ENCODE data around the gene NEURL1.

Gene NEURL1

DNA sequence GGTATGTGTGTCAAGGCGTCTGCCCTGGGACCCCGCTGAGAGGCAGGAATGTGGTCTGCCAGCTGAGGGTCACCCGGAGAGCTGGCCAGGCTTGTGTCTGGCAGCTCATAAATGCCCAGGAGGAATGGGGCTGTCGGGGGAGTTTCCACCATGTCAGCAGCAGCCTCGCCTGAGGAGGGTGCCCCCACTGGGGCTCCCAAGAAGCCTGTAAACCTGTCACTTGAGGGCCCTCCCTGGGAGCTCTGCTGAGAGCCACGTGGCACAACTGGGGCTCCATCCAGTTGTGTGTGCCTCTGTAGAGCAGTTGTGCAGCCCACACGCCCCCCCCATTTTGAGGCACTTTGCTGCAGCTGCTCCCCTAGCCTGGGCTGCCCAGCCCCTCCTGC is 70.6 kb downstream of the NEURL1 start:
- DNase-seq (ENCODE audit: low read depth in 2 of 2), result no peak

DNA sequence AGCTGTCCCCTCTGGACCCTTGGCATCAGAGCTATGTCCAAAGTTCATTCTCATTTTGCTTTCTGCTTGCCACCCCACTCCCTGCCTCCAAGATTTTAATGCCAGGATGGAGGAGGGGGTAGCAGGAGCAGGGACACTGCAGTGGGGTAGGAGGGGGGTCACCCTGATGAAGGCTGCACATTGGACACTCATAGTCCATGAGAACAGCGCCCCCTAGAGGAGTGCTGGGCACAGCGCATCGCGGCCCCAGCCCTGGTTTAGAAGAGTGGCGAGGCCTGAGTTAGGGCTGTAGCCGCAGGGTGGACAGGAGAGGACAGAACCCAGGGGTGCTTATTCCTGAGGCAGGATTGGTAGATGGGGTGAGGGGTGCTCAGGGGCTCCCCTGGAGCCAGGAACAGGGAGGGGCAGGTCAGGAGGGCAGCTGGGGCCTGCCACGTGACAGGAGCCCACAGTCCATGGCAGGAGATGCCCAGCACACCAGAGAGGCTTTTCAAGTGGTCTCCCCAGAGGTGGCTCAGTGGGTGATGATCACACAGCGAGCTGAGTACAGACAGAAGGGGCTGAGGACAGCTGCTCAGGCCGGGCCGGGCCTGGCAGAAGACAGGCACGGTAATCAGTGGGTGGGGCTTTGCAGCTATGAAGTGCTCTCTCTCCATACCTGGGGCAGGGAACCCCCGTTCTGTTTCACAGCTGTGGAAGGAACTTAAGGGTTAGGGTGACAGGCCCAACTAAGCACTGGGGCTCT is 71.4 kb downstream of the NEURL1 start:
- peak in 1 of 2 donors; percentile 50 for DNase-seq (ENCODE audit: low read depth in 2 of 2)

DNA sequence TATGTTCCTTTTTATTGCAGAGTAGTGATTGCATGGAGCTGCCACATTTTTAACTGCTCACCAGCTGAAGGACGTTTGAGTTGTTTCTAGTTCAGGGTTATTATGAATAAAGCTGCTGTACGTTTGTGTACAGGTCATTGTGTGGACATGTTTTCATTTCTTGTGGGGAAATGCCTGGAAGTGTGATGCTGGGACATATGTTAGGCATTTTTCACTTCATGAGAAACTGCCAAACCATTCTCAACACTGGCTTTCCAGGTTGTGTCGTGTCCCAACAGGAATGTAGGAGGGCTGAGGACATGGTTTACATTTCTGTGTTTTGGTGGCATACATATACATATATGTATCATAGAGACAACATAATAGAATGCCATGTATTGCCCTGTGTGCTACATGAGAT is 73.0 kb downstream of the NEURL1 start:
- no peak for DNase-seq (ENCODE audit: low read depth in 2 of 2)

DNA sequence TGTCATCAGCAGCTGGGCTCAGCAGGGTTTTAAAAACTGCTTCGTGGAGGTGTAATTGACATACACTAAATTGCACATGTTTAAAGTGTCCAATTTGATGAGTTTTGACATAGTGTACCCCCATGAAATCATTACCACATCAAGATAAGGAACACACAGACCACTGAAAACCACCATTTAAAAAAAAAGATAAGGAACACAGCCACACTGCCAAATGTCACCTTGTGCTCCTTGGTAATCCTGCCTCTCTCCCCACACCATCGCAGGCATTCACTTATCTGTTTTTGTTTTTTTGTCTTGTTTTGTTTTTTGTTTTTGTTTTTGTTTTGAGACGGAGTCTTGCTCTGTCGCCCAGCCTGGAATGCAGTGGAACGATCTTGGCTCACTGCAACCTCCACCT is 75.0 kb downstream of the NEURL1 start:
- no peak for DNase-seq (ENCODE audit: low read depth in 2 of 2)

DNA sequence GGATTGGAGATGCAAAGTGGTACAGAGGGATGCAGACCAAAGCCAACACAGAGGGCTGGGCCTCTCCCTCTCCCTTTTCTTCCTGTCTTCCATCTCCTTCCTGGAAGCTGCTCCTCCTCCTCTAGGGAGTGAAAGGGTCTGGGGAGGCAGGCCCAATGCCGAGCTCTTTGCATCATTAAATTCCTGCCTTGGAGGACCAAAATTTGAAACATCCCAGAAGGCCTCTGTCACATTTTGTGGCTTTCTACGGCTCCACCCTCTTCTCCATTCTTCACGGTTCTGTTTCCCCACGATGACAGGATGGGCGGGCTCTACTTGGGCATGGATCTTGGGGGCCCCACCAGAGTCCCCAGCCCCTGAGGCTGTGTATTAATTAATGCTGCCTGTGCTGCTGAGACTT is 76.4 kb downstream of the NEURL1 start:
- DNase-seq (ENCODE audit: low read depth in 2 of 2), result no peak

DNA sequence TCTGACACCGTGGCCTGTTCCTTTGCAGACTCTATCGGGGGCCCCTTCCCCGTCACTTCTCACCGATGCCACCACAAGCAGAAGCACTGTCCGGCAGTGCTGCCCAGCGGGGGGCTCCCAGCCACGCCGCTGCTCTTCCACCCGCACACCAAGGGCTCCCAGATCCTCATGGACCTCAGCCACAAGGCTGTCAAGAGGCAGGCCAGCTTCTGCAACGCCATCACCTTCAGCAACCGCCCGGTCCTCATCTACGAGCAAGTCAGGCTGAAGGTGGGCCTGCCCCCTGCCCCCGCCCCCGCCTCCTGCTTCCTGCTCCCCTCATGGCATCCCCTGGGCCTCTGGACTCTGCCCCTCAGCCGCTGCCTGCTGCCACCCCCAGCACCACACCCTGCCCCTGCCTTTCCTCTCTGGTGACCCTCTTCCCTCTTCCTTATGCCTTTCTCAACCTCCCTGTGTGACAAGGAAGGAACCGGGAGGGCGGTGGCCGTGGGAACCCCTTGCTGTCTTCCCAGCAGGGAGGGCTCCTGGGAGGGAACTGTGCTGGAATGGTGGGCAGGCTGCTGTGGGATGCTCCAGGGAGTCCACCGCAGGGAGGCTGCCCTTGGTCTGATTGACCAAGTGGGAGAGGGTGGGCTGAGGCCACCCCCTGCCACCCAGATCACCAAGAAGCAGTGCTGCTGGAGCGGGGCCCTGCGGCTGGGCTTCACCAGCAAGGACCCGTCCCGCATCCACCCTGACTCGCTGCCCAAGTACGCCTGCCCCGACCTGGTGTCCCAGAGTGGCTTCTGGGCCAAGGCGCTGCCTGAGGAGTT is 77.5 kb downstream of the NEURL1 start:
- DNase-seq (ENCODE audit: low read depth in 2 of 2), result no peak

DNA sequence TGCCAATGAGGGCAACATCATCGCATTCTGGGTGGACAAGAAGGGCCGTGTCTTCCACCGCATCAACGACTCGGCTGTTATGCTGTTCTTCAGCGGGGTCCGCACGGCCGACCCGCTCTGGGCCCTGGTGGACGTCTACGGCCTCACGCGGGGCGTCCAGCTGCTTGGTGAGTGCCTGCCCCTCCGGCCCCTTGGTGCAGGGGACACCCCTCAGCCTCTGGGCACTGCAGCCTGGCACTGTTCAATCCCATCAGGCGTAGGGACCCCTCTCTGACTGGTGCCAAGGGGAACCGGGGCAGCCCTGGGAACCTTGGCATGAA is 78.1 kb downstream of the NEURL1 start:
- no peak for DNase-seq (ENCODE audit: low read depth in 2 of 2)

DNA sequence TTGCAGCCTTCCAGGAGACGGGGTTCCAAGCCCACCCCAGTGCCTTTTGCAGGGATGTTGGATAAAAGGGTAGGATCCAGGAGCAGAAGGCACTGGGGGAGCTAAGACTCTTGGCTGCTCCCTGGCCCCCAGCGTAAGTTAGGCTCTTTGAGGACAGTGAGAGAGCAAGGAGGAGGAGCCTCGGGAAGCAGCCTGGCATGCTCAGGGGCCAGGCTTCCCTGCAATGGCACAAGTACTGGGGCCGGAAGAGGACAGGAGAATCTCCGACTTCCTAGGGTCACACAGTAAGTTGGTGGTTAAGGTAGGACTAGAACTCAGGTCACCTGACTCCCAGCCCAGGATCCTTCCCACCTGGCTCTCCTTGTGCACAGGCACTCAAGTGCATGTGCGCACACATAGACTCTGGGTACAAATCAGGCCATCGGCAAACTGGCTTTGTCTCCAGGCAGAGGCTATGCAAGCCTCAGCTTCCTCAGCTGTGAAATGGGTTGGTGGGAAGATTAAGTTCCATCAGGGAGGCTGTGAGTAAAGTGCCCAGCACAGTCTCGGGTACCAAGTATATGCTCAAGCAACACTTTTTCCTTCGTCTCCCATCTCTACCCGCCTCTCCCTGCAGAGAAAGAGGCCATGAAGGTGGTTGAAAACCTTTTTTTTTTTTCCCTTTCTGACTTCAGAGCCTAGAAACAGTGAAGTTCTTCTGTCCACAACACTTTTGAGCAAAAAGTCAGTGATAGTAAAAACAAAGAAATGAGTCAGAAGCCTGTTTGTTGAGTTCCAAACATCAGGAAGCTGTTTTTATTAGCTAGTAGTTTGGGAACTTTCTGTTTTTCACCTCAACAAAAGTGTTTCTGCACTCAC is 79.1 kb downstream of the NEURL1 start:
- no peak for DNase-seq (ENCODE audit: low read depth in 2 of 2)

DNA sequence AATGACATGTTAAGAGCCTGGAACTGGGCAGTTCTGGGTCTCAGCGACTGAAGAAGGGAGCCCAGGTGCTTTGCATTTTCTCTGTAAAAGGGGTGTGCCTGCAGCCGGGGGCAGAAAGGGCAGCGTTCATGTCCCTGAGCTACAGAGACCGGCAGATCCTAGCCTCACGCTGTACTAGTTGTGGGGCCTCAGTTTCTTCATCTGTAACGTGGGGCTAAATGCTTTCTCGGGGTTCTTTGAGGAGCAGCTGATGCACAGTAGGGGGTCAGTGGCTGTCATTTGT is 79.6 kb downstream of the NEURL1 start:
- no peak for DNase-seq (ENCODE audit: low read depth in 2 of 2)

DNA sequence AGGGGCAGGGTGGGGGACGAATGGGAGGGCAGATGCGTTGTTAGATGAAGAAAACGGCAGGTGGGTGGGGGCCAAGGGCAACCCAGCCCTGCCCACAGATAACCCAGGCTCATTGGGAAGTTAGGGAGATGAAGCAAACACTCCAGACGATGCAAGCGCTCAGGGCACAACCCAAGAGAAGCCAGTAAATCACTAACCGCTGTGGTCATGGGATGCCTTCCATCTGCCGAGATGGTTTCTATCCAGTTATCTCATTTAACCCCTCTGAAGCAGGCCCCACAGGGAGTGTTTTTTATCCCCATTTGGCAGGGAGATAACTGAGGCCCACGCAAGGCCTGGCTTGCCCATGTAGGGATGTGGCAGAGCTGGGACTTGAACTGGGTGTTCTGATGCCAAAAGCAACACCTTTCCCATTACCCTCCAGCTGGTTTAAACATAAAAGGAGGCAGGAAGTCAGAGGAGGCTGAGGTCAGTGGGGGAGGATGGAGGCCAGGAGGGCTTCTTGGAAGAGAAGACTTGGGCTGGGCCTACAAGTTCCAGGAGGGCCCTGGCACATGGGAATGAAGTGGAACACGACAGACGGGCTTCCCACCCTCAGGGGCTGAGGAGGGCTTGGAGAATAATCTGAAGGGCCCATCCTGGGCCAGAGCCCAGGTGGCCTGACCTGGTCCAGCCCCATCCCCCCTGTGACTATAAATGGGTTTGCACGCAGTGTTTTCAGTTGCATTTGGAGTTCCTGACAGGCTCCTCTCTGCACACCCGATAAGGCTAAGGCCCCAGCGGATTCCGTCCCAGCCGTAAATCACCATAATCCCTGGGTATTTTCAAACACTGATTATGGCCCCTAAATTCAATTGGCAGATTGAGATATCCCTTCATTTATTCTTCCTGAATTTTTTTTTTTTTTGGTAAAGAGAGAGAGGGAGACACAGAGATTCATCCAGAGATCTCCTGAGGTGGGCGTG is 80.9 kb downstream of the NEURL1 start:
- DNase-seq (ENCODE audit: low read depth in 2 of 2), result no peak

DNA sequence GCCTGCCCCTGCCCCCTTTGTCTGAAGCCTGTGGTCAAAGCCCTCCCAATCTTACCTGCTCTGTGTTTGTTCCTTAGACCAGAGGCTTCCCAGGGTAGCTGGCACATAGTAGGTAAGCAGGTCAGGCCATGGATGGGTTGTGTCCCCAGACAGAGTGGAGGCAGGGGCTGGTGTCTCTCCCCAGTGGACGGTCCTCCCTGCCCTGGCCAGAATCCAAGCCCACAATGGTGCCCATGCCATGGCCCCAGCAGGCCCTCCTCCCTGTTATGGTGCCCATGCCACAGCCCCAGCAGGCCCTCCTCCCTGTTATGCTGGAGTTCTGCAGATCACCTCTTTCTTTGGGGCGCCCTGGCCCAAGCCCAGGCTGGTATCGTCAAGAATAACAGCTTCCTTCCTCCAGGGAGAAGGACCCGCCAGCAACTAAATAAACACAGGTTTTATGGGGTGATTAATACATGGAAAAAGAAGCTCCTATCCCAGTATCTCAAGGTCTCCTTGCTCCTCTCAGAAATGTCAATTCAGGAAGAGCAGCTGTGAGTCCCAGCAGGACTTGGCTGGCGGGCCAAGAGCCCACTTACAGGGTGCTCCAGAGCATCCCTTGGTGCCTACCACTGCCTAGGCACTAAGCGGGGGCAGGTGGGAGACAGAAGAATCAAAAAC is 82.0 kb downstream of the NEURL1 start:
- DNase-seq (ENCODE audit: low read depth in 2 of 2), result no peak

DNA sequence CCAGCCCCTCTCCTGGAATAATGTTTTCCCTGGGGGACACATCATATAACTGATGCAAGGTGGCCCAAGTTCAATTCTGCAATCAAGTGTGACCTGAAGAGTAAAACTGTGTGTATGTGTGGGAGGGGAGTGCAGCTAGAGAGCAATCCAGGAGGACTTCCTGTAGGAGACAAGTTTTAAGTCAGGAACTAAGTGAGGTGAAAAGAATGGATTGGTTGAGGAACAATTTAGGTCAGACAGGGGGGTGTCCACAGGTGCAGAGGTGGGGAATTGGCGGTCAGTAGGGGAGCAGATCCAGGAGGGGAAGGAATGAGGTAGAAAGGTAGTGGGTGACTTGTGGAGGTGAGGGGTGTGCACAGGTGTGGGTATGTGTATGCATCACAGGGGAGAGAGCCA is 82.6 kb downstream of the NEURL1 start:
- no peak for DNase-seq (ENCODE audit: low read depth in 2 of 2)

DNA sequence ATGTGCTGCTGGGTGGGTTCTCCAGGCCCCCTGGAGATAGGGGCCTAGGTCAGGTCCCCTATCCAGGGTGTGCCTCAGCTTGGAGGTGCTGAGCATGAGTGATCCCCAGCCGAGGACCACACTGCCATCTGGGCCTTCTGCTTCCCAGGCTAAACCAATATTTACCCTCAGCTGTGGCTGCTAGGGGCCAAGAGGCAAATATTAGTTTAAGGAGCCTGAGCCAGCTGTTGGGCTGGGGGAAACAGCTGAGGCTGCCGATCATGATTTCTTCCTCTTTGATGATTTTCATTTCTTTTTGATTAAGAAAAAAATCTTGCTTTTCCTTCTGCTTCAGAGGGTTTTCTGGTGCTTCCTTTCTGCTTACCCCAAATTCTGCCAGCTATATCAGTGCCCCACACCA is 83.4 kb downstream of the NEURL1 start:
- DNase-seq (ENCODE audit: low read depth in 2 of 2), result no peak

DNA sequence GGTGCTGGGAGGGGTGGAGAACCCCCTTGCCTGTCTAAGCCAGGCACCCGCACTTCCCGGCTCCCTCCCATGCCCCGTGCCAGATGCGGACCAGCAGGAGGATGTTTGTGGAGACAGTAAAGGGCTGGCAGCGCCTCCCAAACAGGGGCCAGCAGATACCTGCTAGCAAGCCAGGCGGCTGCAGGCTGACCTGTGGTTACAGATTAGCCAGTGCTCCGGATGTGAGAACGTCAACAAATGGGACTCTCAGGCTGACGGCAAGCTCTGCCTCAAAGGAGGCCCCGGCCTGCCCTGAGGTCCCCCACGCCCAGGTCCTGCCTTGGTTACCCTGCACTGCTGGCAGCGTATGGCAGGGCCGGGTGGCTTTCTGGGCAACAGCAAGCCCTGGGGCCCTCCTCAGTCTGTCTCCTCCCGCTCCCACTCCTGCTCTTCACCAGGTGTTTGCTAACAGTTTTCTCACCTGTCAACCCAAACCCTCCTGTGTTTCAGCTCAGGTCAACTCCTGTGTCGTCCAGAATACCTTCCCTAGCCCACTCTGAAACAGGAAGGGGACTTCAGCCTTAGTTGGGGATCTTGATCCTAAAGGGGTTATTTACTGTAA is 85.4 kb downstream of the NEURL1 start:
- DNase-seq (ENCODE audit: low read depth in 2 of 2), result no peak

DNA sequence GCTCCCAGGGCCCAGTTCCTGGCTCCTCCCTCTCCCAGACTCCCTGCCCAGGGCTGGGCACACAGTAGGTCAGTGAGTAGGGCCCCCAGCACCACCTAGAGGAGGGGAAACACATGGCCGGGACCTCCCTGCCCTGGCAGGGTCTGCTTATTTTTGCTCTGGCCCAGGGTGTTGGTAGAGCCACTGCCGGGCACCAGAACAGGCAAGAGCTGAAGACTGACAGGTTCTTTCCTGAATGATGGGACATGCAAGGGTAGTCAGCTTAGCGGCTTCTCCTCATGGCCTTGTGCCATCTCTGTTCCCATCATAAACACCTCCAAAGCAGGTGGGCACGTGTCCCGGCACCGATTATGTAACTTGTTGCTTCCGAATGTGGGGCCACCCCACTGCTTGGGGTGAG is 86.5 kb downstream of the NEURL1 start:
- DNase-seq (ENCODE audit: low read depth in 2 of 2), result no peak

DNA sequence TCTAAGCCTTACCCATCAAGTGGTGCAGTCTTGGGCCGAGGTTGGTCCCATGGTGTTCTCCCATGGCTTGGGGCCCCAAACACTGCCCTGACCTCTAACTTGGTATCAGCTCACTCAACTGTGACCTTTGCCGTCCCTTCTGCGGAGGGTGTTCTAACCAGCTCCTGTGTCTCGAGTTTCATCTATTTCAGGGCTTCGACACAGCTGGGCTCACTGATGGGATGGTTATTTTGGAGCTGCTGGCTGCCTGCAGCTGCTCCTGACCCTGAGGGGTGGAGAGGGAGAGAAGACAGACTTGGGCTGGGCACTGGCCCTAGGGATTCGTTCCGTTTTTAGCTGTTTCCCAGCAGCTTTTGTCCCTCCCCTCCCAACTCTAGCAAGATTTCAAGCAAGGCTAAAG is 86.9 kb downstream of the NEURL1 start:
- DNase-seq (ENCODE audit: low read depth in 2 of 2), result no peak

DNA sequence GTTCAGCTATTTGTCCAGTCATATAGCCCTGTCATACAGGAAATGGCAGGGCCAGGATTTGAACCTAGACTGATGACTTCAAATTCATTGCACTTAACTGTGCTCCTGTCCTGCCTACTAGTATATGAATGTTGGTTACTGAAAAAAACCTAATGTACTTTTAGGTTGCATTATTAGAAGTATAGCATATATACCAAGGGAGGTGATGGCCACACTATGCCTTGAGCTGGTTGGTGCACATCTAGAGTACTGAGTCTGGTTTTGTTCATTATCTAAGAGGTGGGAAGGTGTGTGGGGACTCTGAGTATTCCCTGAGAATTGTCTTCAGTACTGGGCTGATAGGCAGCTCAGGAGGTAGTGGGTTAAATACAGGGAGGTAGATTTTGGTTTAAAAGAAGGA is 88.0 kb downstream of the NEURL1 start:
- DNase-seq (ENCODE audit: low read depth in 2 of 2), result no peak

DNA sequence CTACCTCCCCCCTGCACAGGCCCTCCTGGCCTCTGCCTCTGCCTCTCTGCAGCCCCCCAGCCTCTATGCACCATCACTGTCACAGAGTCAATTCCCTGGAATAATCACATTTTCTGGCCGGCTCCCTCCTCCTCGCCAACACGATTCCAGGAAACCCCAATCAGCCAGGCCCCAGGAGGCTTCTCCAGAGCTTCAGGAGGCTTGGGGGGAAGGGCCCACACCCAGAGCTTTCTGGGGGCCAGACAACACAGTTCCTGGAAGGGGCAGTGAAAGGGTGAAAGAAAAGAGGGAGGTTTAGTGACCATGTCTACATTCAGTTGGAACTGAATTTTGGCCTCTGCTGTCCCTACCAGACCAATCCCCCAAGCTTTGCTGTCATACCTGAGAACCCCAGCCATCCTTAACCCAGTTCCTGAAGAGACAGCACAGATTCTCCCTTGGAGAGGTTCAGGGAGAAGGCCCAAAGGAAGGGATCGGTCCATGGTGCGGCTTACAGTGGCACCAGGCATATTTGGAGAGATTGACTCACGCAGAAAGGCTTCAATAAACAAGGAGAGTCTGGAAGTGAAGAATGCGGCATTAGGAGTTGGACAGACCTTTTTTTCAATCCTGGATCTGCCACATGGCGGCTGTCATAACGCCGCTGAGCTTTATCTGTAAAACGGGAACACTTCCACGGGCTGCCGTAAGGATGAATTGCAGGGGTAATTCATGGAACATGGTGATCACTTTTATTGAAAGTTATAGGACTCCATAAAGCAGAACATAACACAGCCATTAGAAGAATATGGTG is 89.0 kb downstream of the NEURL1 start:
- DNase-seq (ENCODE audit: low read depth in 2 of 2), result no peak

DNA sequence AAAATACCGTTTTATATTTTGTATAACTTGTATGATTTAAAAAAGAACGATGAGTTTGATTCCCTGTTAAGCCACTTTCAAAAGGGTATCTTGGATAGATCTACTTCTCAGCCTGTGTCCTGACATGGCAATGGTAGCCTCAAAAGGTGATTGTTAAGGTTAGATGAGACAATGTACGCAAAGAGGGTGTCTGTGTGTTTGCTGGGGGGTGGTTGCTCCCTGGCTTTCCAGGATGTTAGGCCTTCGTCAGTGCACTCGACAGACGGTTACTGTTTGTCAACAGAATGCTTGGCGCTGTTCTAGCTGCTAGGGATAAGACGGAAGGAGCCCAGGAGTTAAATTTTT is 90.3 kb downstream of the NEURL1 start:
- no peak for DNase-seq (ENCODE audit: low read depth in 2 of 2)

Measured in activated CD4-positive, alpha-beta T cell treated with anti-CD3 and anti-CD28 coated beads for 24 hours (primary cell).